OCI-M1 (cell line): ENCODE data around the gene ZBTB25.

Source experiments
- DNase-seq: peaks from one replicate; lab custom pipeline; 2025; lab: John Stamatoyannopoulos, UW

Gene ZBTB25

DNA sequence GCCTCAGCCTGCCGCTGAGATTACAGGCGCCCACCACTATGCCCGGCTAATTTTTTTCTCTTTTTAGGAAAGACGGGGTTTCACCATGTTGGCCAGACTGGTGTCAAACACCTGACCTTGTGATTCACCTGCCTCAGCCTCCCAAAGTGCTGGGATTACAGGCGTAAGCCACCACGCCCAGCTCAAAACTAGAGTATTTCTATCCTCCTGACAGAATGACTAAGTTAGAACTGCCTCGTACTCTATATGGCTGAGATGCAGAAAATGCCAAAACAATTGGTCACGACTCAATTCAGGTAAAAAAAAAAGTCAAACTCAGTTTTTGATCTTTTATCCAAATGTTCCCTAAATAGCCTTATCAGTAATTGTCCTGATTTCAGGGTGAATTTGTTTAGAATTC lies 27.2 kb downstream of the ZBTB25 start:
- DNase-seq: no peak

DNA sequence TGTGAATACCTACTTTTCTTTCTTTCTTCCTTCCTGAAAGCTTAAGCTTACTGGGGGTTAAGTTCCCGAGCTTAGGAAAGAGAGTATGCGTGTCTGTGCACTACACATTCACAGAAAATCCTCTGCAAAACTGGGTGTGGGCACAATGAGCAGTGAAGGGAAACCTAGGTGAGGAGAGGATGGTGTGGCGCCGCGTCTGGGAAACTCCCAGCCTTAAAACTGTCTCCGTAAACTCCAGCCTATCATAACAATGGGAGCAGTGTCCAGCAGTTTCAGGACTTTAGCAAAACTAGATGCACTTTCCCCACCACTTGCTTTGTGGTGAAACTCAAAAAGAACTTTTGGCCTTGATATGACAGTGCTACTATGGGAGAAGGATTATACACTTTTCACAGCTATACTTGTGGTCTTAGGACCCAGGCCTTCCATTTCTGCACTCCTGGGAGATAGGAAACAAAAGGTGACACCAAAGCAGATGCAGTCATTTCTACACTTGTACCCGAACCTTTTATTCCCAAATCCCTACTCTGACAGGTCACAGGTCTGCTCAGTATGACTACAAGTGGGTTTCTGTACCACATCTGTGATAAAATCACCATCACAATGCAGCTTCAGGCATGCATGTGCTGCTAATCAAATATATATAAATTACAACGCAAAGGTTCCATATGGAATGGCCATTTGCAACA lies 27.9 kb downstream of the ZBTB25 start:
- no peak for DNase-seq

GRCh38 chr14:64474698-64475097 lies 28.9 kb downstream of the ZBTB25 start:
- DNase-seq: no peak

- no peak for DNase-seq
These were observed 29.6 kb downstream of the ZBTB25 start for GRCh38 chr14:64474041-64474440.

DNA sequence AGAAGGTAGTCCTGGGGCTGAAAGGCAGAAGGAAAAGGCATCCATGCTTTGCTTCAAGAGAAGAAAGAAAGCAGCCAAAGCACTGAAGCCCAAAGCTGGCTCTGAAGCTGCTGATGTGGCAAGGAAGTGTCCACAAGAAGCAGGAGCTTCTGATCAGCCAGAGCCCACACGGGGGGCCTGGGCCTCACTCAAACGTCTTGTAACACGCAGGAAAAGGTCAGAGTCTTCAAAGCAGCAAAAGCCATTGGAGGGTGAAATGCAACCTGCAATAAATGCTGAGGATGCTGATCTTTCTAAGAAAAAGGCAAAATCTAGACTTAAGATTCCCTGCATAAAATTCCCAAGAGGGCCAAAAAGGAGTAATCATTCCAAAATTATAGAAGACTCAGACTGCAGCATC lies 35.2 kb downstream of the ZBTB25 start:
- DNase-seq: no peak

GRCh38 chr14:64467566-64467965 lies 36.1 kb downstream of the ZBTB25 start:
- no peak for DNase-seq

- DNase-seq: peak; percentile 17
These were observed 36.5 kb downstream of the ZBTB25 start for GRCh38 chr14:64467101-64467500.

GRCh38 chr14:64465831-64466554 lies 37.6 kb downstream of the ZBTB25 start:
- peak; percentile 46 for DNase-seq

GRCh38 chr14:64465191-64465822 lies 38.3 kb downstream of the ZBTB25 start, which contains the start of gene AKAP5:
AKAP5 (plus strand) TSS chr14:64465499; CDS start chr14:64468395, 2,896 bp downstream.
- peak; percentile 45 for DNase-seq

- no peak for DNase-seq
These were observed 39.0 kb downstream of the ZBTB25 start for GRCh38 chr14:64464651-64465050.

DNA sequence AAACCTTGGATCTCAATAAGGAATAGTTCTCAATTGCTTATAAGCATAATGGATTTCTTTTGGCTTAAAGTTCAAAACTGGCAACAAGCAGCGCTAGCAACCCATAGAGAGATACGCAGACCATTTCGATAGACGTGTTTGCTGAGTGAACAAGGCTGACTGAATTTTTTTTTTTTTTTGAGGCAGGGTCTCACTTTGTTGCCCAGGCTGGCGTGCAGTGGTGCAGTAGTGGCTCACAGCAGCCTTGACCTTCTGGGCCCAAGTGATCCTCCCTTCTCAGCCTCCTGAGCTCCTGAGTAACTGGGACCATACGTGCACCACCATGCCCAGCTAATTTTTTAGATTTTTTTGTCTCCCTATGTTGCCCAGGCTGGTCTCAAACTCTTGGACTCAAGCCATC lies 39.8 kb downstream of the ZBTB25 start:
- no peak for DNase-seq

- no peak for DNase-seq
These were observed 40.4 kb downstream of the ZBTB25 start for GRCh38 chr14:64463195-64463594.

DNA sequence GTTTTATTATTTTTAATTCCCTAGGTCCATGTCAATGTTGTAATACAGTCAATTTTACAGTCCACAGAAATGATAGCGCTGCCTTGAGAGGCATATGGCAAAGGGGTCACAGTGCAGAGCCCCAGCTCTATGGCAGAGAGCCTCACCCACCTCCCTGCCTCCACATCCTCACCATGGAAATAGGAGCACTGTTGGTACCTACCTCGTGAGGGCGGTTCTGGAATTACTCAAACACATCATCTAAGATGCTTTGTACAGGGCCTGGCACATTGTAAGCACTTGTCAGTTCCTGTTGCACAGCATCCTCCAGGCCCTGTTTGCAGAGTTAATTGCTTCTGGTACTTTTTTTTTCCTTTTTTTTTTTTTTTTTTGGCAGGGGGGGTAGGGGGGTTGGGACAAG lies 42.4 kb downstream of the ZBTB25 start:
- no peak for DNase-seq

DNA sequence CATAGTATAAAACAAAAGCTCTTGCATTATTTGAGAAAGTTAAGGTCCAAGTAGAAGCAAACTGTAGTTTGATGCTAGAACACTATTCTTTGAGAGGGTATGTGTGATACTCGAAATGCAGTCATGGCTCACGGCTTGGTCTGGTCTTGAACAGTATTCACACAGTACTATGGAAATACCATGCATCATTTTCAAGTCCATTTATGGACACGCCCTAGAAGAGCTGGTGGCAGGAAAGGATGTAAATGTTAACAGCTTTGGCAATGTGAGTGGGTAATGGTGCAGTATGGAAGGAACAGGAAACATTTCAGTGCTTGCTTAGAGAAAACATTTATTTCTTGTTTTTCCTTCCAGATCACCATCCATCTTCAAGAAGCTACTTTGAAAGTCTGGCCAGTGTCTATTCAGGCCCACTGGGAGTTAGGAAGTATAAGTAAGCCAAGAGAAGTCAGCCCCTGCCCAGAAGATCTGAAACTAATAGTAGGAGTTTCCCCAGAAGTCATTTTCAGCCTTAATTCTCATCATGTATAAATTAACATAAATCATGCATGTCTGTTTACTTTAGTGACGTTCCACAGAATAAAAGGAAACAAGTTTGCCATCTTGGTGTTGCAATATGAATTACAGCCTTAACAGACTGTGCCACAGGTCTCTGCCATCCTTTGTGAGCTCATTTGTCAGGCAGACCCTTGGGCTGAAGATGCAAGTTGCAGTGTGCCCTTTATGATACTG lies 44.1 kb downstream of the ZBTB25 start:
- no peak for DNase-seq

DNA sequence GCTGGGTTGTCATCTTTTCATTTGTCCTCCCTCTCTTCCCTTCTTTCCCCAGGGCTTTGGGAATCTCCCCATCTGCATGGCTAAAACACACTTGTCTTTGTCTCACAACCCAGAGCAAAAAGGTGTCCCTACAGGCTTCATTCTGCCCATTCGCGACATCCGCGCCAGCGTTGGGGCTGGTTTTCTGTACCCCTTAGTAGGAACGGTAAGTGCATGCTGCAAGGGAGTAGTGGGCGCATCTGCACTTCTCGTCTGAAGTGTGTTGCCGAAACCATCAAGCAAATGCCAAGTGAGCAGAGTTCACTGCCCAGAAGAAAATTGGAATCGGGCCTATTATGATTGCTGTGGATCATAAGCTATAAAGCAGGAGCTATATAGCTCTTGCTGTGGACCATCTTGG lies 49.0 kb downstream of the ZBTB25 start:
- no peak for DNase-seq

- DNase-seq: no peak
These were observed 53.4 kb downstream of the ZBTB25 start for GRCh38 chr14:64450255-64450654.

DNA sequence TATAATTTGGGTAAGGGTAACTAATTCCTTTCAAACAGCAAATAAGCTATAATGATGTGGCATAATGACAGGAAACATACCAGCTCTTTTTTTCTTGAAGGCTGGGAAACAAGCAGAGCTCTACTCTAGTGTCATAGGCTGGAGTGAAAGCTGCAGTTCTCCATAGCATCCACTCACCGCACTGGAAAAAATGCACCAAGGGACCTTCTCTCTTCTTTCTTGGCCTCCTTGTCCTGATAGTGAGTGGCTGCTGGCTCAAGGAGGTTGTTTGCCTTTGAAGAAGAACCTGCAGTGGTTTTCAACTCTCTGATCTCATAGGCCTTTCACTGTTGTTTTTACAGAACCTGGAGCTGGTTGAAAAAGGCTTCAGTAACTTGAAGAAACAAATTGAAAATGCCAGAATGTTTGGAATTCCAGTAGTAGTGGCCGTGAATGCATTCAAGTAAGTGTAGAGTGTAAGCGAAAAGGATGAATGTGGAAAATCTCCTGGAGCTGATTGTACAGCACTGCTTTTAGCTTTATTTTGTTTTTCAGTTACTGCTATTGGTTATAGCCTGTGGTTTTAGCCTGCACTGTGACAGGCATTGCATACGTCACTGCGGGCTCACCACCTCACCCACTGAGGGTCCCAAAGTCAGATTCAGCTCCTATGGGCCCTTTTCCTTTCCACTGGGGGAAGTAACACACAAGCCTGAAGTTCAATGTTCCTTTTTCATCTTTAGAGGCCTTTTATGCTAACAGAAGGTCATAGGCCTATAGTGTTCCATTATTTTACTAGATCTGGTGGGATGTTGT lies 55.6 kb downstream of the ZBTB25 start:
- DNase-seq: no peak

GRCh38 chr14:64444984-64445845 lies 58.4 kb downstream of the ZBTB25 start:
- peak; percentile 25 for DNase-seq

GRCh38 chr14:64444140-64444539 lies 59.5 kb downstream of the ZBTB25 start:
- DNase-seq: no peak

DNA sequence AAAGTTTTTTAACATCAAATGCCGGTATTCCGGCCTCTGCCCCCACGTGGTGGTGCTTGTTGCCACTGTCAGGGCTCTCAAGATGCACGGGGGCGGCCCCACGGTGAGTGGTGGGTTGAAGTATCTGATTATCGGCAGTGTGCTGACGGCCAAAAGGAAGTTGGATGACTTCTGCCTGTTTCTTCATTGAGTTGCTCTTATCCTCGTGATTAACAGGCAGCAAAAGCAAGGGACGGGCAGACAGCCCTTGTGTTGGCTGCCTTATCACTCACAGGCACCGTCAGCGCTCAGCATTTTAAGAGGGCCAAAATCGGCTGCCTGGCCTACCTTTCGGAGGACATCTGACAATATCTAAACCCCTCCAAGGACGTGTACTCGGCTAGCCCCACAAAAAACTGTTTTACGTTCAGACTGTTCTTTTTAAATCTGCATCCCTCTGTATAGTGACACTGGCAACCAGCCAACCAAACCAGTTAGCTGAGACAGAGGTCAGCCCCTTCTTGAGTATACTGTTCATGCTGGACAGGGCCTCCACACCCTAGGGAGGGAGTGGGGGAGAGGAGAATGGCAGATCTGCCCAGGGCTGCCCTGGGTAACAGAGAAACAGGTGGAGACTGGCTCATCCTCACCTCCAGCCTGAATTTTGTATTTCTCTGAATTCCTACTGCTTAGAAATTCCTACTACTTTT lies 61.2 kb downstream of the ZBTB25 start:
- no peak for DNase-seq
